ENCODE data around the gene TTC39A.

Gene TTC39A

DNA sequence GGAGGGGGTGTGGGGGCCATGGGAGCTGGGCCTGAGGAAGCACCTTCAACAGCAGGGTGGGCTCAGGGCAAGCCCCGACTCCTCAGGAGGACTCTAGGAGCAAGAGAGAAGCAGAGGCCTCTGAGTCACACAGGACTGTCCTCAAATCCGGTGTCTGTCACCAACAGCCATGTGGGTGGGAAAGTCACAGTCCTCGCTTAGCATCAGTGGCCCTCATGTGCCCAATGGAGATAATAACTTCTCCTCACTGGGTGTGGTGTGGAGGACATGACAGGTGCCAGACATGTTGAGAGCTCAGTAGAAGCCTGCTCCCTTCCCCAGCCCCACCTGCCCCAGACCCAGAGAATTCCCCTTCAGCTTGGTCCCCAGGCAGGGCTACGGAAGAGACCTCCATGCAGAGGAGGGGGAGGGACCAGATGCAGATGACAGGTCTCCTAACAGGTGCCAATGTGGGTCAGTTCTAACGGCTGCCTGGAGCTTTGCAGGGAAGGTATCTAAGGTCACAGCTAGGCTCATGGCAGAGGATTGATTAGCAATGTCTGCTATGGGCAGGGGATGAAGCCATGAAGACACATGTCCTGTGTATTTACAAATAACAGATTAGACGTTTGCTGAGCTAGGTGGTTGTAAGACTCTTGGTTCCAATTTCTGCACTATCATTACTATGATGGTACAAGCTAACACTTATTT, 30.2 kb downstream of the TTC39A start:
- ATAC-seq (no peak), DNase-seq (ENCODE audit: low spot score in 2 of 2) (no peak)
- Mint-ChIP-seq H3K4me3 (no peak overlapping the region), H3K36me3 (peaks cover 7% of the 10 kb centered on the region), H3K4me1 (peaks cover 59% of the 10 kb centered on the region), H3K27ac (no peak overlapping the region), H3K9me3 (no peaks in the 10 kb centered on the region)

DNA sequence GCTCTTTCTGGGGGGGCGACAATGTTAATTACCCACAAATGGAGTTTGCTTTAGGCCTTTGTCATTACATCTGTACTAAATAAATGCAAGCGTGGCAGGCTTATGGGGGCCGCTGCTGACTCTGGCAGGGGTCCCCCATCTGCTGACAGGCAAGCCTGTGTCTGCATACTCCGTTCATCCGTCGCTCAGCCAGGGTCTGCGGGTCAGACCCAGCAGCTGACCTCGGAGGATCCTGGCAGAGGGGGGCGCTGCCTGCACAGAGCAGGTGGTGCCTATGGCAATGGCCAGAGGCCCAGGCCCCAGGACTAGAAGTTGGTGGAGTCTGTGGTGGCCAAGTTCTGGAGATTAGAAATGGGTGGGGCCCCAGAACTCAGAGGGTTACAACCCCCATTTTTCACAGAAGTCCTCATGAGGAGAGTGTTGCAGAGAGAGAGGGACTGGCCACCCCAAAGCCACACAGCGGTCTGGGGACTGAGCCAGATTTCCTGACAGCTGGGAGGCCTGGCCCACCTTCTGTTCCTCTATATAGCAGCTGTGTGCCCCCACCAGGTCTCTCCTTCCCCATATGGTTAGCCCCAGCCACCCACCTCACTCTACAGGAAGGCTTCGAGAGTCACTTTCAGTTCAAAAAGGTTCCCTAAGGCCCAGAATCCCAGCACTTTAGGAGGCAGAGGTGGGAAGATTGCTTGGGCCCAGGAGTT, 31.0 kb downstream of the TTC39A start:
- H3K4me1 Mint-ChIP-seq: peaks cover 65% of the 10 kb centered on the region
- DNase-seq (ENCODE audit: low spot score in 2 of 2) (no peak), ATAC-seq (no peak)
- no peaks in the 10 kb centered on the region for H3K9me3 Mint-ChIP-seq
- H3K4me3 Mint-ChIP-seq: no peak overlapping the region
- H3K36me3 Mint-ChIP-seq: peaks cover 7% of the 10 kb centered on the region
- H3K27ac Mint-ChIP-seq: no peak overlapping the region

DNA sequence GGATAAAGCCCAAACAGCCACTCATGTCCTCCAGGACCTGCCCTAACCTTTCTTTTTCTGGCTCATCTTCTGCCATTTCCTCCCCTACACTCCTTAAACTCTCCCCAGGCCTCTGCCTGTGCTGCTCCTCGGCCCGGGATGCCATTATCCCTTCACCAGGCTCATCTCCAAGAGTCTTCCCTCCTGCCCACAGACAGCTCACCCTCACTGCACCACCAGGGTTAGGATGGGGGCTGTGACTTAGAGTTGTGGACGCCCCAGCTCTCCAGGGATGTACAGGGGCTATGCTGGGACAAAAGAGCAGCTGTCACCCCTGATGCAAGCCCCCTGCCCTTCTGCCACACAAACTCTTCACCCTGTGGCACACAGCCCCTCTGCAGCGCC, 32.0 kb downstream of the TTC39A start:
- Mint-ChIP-seq H3K36me3 (peaks cover 7% of the 10 kb centered on the region), H3K9me3 (no peaks in the 10 kb centered on the region), H3K4me3 (peak overlapping the region; percentile 63), H3K4me1 (peaks cover 56% of the 10 kb centered on the region), H3K27ac (peak overlapping the region; percentile 65)
- no peak for ATAC-seq
- DNase-seq (ENCODE audit: low spot score in 2 of 2): no peak

DNA sequence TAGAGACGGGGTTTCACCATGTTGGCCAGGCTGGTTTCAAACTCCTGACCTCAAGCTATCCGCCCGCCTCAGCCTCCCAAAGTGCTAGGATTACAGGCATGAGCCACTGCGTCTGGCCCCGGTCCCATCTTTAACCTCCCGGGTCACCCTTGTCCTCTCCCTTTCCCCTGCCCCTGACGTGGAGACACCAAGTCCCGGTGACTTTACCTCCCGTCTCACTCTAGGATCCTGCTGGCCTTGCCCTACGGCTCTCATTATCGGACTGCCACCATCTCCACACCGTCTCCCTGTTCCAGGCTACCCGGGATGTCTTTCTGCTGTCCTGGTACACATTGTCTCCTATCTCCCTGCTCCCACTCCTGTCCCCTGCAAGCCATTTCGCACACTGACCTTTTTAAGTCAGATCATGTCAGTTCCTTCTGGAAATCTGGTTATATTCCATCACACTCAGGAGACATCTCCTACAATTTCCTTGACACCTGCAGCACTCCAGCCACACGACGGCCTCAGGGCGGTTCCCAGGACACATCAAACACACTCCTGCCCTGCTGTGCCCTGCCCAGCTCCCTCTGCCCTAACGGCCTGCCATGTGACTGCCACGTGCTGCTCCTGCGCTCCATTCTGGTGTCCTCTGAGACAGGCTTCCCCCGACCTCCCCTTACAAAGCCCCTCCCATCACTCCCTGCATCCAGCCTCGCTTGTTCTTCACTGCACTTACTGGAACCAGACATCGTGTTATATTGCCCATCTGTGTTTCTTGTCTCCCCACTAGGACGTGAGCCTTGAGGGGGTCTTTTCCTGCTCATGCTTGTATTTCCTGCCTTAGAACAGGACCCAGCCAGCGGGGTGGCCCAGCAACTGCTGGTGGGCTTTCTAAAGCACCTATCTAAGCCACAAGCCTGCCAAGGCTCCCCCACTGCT, 32.7 kb downstream of the TTC39A start:
- DNase-seq (ENCODE audit: low spot score in 2 of 2) (no peak), ATAC-seq (no peak)
- H3K36me3 Mint-ChIP-seq: peaks cover 7% of the 10 kb centered on the region
- peaks cover 56% of the 10 kb centered on the region for H3K4me1 Mint-ChIP-seq
- peak overlapping the region; percentile 63 for H3K4me3 Mint-ChIP-seq
- peak overlapping the region; percentile 65 for H3K27ac Mint-ChIP-seq
- H3K9me3 Mint-ChIP-seq: no peaks in the 10 kb centered on the region

DNA sequence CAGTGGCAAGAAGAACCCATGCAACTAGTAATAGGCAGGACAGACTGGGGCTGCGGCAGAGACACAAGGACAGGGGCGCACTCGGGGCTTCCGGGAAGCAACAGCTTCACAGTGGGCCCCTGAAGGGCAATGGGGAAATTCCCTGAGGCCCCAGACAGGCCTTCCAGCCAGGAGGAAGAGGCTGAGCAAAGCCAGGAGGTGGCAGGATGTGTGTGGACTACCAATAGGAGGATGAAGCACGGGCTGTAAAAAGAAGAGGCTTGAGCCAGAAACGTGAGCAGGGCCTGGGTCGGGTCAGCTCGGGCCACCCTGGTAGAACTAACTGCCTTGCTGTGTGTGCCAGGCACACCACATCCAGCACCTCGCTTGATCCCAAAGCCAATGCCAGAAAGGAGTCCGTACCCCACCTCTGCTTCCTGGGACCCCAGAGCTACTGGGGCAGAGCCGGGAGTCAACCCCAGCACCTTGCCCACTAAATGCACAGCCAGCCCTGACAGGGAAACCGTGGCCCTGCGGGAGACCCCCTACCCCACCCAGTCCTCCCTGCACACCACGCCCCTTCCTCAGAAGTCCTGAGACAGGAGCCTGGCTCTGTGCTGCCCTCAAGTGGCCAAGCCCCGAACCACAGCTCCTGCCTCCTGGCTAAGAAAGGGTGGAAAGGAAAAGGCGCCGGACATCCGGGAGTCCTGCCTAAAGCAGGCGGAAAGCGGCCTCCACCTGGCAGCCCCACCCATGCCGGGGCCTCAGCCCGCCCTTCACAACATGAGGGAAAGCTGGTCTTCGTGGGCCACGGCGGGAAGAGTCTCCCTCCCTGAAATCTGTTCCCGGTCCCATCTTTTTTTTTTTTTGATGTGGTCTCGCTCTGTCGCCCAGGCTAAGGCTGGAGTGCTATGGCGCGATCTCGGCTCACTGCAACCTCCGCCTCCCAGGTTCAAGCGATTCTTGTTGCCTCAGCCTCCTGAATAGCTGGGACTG, 33.7 kb downstream of the TTC39A start:
- Mint-ChIP-seq H3K9me3 (no peaks in the 10 kb centered on the region), H3K27ac (peak overlapping the region; percentile 65), H3K4me1 (peaks cover 50% of the 10 kb centered on the region), H3K36me3 (peaks cover 7% of the 10 kb centered on the region), H3K4me3 (peak overlapping the region; percentile 63)
- ATAC-seq (peak; percentile 68), DNase-seq (ENCODE audit: low spot score in 2 of 2) (peak; percentile 80 to 91)

DNA sequence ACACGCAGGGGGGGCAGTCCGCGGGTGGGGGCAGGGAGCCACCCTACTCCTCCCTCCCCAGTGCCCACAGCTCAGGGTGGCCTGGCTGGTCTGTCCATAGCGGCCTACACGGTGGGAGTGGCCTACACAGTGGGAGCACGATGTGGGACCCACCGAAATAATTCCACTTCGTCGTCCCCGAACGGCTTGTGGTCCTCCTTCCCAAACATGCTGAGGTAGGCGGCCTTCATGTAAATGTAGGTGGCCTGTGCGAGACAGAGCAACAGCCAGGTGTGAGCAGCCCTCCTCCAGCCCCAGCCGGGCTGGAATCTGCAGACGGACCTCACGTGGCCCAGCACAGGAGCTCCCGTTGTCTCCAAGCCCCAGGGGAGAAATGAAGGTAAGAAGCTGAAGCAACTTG, 34.4 kb downstream of the TTC39A start:
- peak overlapping the region; percentile 63 for H3K4me3 Mint-ChIP-seq
- ATAC-seq: no peak

DNA sequence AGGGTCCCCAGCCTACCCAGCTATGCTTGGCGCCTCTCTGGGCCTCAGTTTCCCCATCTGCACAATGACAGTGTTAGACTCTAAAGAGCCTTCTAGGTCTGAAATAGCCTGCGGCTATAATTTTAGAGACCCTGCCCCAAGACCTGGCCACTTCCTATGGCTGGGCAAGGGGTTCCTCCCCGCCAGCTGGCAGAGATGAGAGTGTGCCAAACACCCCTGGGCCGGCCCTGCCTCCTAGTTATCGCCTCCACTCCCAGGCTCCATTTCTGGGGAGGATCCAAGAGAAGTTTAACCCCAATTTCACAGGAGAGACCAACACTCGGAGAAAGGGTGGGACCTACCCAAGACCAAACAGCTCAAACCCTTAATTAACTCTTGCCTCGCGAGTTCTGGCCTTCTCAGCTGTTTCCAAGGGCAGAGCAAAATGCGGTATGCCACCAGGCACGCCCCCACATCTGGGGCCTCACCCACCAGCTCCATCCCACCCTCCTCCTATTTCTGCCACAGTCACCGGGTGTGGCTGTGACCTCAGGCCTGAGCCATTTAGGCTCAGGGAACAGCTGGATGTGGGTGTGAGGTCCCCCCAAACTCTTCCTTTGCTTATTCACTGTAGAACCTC, 35.7 kb downstream of the TTC39A start:
- no peaks in the 10 kb centered on the region for H3K9me3 Mint-ChIP-seq
- DNase-seq (ENCODE audit: low spot score in 2 of 2) (no peak), ATAC-seq (no peak)
- peaks cover 7% of the 10 kb centered on the region for H3K36me3 Mint-ChIP-seq
- no peak overlapping the region for H3K27ac Mint-ChIP-seq
- peaks cover 34% of the 10 kb centered on the region for H3K4me1 Mint-ChIP-seq
- H3K4me3 Mint-ChIP-seq: no peak overlapping the region

More for the DNA sequence above, 34.4 kb downstream of the TTC39A start:
- no peak for DNase-seq (ENCODE audit: low spot score in 2 of 2)
- Mint-ChIP-seq H3K9me3 (no peaks in the 10 kb centered on the region), H3K27ac (peak overlapping the region; percentile 65), H3K4me1 (peaks cover 46% of the 10 kb centered on the region), H3K36me3 (peaks cover 7% of the 10 kb centered on the region)

DNA sequence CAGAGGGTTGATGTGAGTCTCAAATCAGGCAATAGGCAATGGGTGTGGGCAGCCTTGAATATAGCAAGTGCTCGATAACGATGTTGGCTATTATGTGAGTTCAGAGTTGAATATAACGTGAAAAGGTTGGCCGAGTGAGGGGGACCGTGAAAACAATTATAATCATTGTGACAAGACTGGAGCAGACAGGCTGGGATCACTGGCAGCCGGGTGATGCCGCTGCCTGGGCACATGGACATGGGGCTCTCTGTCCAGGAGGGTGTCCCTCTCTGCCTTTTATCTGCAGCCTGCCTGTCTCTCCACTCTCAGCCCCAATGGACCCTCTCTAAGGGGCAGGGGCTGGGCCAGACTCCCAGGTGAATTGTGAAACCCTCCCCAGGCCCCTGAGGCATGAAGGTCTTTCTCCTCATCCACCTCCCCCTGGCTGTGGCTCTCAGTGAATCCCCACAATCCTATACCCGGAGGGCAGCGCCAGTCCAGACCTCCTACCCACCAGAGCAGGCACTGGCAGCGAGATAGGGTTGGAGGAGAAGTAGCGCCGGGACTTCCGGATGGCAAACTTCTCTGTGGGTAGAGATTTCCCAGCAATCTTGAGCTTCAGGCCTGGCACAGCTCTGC, 36.4 kb downstream of the TTC39A start:
- Mint-ChIP-seq H3K4me3 (no peak overlapping the region), H3K27ac (no peak overlapping the region), H3K4me1 (peaks cover 33% of the 10 kb centered on the region), H3K9me3 (no peaks in the 10 kb centered on the region), H3K36me3 (peaks cover 7% of the 10 kb centered on the region)
- DNase-seq (ENCODE audit: low spot score in 2 of 2) (no peak), ATAC-seq (no peak)

DNA sequence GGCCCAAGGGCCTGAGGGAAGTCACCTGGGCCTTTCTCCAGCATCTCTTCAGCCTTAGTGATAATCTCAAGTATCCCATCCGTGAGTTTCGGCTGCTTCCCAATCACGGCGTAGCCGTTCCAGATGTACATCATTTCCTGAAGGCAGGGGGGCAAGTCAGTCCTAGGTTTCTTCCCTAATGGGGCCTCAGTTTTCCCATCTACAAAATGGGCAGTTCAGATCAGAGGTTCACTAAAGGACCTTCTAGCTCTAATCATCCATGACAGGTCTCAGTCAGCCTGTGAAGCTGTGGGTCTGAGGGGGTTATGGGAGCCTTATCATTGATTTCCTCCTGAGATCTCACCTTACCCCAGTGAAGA, 39.9 kb downstream of the TTC39A start:
- no peaks in the 10 kb centered on the region for H3K36me3 Mint-ChIP-seq
- no peaks in the 10 kb centered on the region for H3K9me3 Mint-ChIP-seq
- H3K27ac Mint-ChIP-seq: no peak overlapping the region
- H3K4me3 Mint-ChIP-seq: no peak overlapping the region
- DNase-seq (ENCODE audit: low spot score in 2 of 2): no peak
- peaks cover 8% of the 10 kb centered on the region for H3K4me1 Mint-ChIP-seq
- ATAC-seq: no peak

DNA sequence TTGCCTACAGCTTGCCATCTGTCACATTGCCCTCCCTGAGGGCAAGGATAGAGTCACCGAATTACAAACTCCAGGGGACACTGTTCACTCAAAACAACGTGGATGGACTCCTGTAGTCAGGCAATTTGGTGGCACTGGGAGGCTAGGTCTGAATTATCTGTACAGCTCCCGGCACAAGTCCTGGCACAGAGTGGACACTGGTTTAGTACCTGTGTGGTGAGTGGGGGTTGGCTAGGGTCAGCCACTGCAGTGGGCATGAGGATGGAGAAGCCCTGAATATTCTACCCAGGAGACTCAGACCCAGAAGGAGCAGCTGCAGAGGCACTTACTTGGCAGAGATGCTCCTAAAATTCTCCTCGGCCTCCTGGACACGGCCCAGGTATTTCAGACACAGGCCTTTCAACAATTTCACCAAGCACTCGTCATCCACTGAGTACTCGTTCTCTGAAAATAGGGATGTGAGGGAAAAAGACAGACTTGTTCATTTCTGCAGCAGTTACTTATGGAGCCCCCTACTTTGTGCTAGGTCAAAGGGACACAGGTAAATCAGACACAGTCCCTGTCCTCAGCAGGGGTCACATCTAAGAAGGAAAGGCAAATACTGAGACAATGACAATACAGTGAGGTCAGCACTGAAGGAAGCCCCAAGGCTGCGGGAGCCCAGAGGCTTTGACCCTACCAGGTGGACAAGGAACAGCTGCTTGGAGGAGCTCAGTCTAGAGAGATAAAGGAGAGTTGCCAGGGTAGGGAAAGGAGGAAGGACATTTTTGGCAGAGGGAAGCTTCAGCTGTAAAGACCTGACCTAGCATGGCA, 40.5 kb downstream of the TTC39A start:
- no peak overlapping the region for H3K27ac Mint-ChIP-seq
- DNase-seq (ENCODE audit: low spot score in 2 of 2) (no peak), ATAC-seq (no peak)
- no peaks in the 10 kb centered on the region for H3K9me3 Mint-ChIP-seq
- peaks cover 10% of the 10 kb centered on the region for H3K4me1 Mint-ChIP-seq
- no peak overlapping the region for H3K4me3 Mint-ChIP-seq
- peaks cover 5% of the 10 kb centered on the region for H3K36me3 Mint-ChIP-seq

DNA sequence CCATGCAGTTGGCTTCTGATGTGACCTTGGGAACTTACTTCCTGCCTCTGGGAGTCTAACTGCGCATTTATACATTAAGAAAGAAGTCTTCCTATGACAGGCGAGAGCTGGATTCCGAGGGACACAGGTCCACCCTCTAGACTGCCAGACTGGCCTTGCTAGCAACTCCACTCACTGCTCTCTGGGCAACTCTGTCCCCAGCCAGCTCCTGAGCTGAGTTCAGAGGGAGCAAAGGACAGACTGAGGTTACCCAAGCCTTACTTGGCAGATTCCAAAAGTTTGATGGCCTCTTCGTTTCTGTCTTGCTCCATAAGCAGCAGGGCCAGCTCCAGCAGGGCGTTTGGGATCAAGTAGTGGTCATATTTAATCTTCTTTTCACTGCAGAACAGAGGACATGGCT, 41.8 kb downstream of the TTC39A start:
- ATAC-seq (no peak), DNase-seq (ENCODE audit: low spot score in 2 of 2) (no peak)
- H3K4me1 Mint-ChIP-seq: peaks cover 20% of the 10 kb centered on the region
- H3K27ac Mint-ChIP-seq: no peak overlapping the region
- H3K4me3 Mint-ChIP-seq: no peak overlapping the region
- peaks cover 5% of the 10 kb centered on the region for H3K36me3 Mint-ChIP-seq
- no peaks in the 10 kb centered on the region for H3K9me3 Mint-ChIP-seq

DNA sequence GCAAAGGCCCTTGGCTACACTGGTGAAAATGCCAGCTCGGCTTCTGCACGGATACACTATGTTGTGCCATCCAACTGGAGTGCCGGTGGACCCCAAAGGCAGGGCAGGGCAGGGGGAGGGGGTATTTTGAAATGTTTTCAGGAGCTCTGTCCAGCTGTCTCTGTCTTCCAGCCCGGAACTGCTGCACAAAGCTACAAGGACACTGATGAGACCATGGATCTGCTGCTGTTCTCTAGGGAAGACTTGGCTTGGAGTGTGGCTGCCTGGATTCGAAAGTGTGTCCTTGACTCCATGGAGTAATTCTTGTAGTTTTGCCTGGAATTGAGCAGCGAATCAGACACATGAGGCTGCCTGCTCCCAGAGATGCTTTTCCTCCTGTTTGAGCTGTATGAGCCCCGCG, 42.4 kb downstream of the TTC39A start:
- H3K27ac Mint-ChIP-seq: no peak overlapping the region
- no peak overlapping the region for H3K4me3 Mint-ChIP-seq
- H3K9me3 Mint-ChIP-seq: no peaks in the 10 kb centered on the region
- H3K36me3 Mint-ChIP-seq: peaks cover 5% of the 10 kb centered on the region
- DNase-seq (ENCODE audit: low spot score in 2 of 2): no peak
- peaks cover 23% of the 10 kb centered on the region for H3K4me1 Mint-ChIP-seq
- ATAC-seq: no peak

DNA sequence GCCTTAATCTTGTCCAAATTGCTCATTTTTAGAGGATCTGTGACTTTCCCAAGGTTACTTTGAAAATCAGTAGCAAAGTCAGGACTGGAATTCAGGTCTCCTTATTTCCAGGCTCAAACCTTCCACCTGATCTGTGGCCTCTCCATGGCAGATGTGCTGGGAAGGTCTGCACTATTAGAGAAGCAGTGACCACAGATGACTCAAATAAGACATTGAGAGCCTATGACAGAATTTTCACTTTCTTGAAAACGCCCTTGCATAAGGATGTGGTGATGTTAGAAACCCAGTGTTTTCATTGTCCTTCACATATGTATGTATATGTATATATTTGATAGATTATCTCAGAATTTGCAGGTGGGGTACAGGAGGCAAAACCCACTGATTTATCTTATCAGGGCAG, 45.3 kb downstream of the TTC39A start:
- ATAC-seq (peak; percentile 89), DNase-seq (ENCODE audit: low spot score in 2 of 2) (no peak)
- Mint-ChIP-seq H3K36me3 (peaks cover 5% of the 10 kb centered on the region), H3K4me1 (peaks cover 32% of the 10 kb centered on the region), H3K9me3 (no peaks in the 10 kb centered on the region), H3K4me3 (peak overlapping the region; percentile 35), H3K27ac (no peak overlapping the region)

Data from stimulated activated effector memory CD8-positive, alpha-beta T cell treated with anti-CD3 and anti-CD28 coated beads, Interleukin-12 subunit alpha, Interleukin-12 subunit beta, amount 100 ng/mL, for 72 hours (primary cell).